Pancreas (tissue), 10 donors: ENCODE results near the gene RGS7BP. TPM values are rescaled to one million over a fixed set of nuclear protein-coding genes. Genes with fewer than 3 reads are reported as not detected.

Experiments
- ATAC-seq, 4 donors: fragments of 200-7000 bp; cut with Tn5 transposase; one replicate each; pipeline versions ENCODE4 v1.8.0 to v1.9.1; 2020; ENCODE audit warnings: mild to moderate bottlenecking in 4 of 4, moderate library complexity in 4 of 4
- DNase-seq, 6 donors: peaks; one replicate each; pipeline ENCODE4 v3.0.0-alpha.2; 2020
- FAIRE-seq: peaks from 2 replicates; lab custom pipeline; 2012; peaks lifted over from hg19 to GRCh38; lab: Jason Lieb, UNC
- H3K27ac ChIP-seq, 4 donors: fragments of 200-600 bp; sonication (generic); 1 replicate in 3 of 4; 2 replicates in 1 of 4; pipeline versions ENCODE4 v1.5.0 to v1.8.0; 2020
- H3K27me3 ChIP-seq, 4 donors: fragments of 200-600 bp; one replicate each; pipeline ENCODE4 v1.8.0; 2021
- H3K36me3 ChIP-seq, 3 donors: fragments of 200-600 bp; sonication (generic) in 1 of 3; one replicate each; pipeline versions ENCODE4 v1.5.0 to v1.8.0; 2020 to 2021
- H3K4me1 ChIP-seq, 3 donors: fragments of 200-600 bp; one replicate each; pipeline ENCODE4 v1.8.0; 2021
- H3K4me3 ChIP-seq, 4 donors: fragments of 200-600 bp; sonication (generic) in 2 of 4; one replicate each; pipeline versions ENCODE4 v1.5.0 to v1.8.0; 2020 to 2021
- H3K9me3 ChIP-seq, 4 donors: fragments of 200-600 bp; one replicate each; pipeline ENCODE4 v1.8.0; 2021
- WGBS, 2 donors: extraction: QIAGEN DNeasy Blood & Tissue Kit; methylation state at CpG; one replicate each; pipeline ENCODE4 v1.1.7; 2013; 5-methylcytosine and 5-hydroxymethylcytosine counted together
- intact Hi-C, 3 donors: fragments of 100-400 bp; cut with DNase I; formaldehyde crosslinking; loops; one replicate each; pipeline versions ENCODE4 v1.11.1 to v1.14.2; 2022
- polyA plus RNA-seq, 2 donors: library from polyadenylated mRNA; stranded (reverse); fragments of 200-250 nt; gene quantifications; one replicate each; pipeline ENCODE4 v1.2.3, GENCODE V29; 2013
- total RNA-seq, 6 donors: library from RNA; stranded (reverse); fragmentation: NEBNext Ultra II Directional in 4 of 6; extraction: Animal tissue kit (Norgen Biotek cat#: 25700) in 4 of 6; gene quantifications; one replicate each; pipeline versions ENCODE4 v1.2.1 to v1.2.4, GENCODE V29; 2021 to 2023
- TF ChIP-seq, protein P1 (sequence below), 4 donors: fragments of 200-600 bp; sonication (generic) in 3 of 4; IDR thresholded peaks; one replicate each; pipeline versions ENCODE4 v1.5.0 to v1.8.0; 2021; ENCODE audit warnings: antibody characterized with exemption in 4 of 4
- donor health status: healthy with polysubstance abuse.
- donor health status: DM: no; HTN: no; CAD: no; lungs with moderate emphysema.
- donor health status: DM: no; HTN: no; CAD: no.
- donor health status: control.
- donor health status: control.
- donor health status: Bipolar disorder and iron deficiency.
- donor health status: DM: yes; HTN: yes; CAD: no.
- donor health status: DM: no; HTN: no; CAD: no.
- donor health status: DM: no; HTN: no; CAD: no.
- donor health status: DM: yes; HTN: yes; CAD: no.

Gene RGS7BP
- total and polyA plus RNA-seq, 8 donors = 0.04 to 0.58 (median 0.15) TPM

DNA sequence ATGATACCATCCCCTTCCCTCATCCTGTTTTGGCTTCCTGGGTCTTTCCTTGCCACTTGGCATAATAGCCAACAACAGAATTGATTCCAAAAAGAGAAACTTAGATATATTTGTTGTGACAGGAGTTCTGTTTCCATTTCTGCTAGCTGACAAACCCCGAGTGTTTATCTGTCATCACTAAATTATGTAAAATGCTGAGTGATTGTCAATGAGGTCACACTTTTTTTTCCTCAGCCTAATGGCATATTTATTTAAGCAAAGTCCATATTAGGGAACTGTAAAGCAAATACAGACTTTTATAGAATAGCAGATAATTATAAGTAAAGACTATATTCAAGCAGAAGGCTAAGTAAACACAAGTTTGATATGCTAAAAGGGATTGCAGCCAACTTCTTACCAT lies 64.0 kb downstream of the RGS7BP start:
- Histone ChIP-seq H3K4me3 (no peak overlapping the region), H3K36me3 (no peaks in the 10 kb centered on the region), H3K27ac (no peak overlapping the region), H3K27me3 (no peaks in the 10 kb centered on the region), H3K4me1 (no peaks in the 10 kb centered on the region), H3K9me3 (no peaks in the 10 kb centered on the region)
- TF ChIP-seq, protein P1, sequence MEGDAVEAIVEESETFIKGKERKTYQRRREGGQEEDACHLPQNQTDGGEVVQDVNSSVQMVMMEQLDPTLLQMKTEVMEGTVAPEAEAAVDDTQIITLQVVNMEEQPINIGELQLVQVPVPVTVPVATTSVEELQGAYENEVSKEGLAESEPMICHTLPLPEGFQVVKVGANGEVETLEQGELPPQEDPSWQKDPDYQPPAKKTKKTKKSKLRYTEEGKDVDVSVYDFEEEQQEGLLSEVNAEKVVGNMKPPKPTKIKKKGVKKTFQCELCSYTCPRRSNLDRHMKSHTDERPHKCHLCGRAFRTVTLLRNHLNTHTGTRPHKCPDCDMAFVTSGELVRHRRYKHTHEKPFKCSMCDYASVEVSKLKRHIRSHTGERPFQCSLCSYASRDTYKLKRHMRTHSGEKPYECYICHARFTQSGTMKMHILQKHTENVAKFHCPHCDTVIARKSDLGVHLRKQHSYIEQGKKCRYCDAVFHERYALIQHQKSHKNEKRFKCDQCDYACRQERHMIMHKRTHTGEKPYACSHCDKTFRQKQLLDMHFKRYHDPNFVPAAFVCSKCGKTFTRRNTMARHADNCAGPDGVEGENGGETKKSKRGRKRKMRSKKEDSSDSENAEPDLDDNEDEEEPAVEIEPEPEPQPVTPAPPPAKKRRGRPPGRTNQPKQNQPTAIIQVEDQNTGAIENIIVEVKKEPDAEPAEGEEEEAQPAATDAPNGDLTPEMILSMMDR (IDR thresholded peaks at IDR 0.05) = no peak
- ATAC-seq (no peak), FAIRE-seq (no peak), DNase-seq (no peak)
- 11 to 12% methylated on average over 1 of the region's 1 CpG for WGBS, 2 donors
- intact Hi-C loops = no loop called here

DNA sequence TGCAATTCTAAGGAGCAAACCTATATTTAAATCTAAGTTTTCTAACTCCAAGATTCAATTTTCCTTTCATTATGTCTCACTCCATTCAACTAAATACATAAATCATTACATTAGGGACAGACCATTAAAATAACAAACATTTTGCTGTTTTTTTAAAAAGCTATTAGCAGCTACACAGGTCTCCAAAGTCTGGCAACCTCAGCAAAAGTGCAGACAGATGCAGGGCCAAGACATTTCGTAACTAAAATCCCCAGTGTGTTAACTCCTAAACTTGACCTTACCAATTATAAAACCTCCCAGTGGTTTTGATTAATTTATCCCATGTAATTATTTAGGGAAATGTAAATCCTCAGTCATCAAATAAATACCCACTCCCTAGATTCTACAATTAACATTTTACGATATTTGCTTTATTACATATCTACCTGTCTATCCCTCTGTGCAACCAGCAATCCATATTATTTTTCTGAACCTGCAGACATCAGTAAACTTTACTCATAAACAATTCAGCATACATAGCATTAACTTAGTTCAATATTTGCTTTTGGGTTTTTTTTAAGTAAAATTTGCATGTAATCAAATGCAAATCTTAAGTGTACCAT lies 64.7 kb downstream of the RGS7BP start:
- intact Hi-C loops = no loop called here
- ATAC-seq = peak in 1 of 4 donors; percentile 38
- DNase-seq = no peak

DNA sequence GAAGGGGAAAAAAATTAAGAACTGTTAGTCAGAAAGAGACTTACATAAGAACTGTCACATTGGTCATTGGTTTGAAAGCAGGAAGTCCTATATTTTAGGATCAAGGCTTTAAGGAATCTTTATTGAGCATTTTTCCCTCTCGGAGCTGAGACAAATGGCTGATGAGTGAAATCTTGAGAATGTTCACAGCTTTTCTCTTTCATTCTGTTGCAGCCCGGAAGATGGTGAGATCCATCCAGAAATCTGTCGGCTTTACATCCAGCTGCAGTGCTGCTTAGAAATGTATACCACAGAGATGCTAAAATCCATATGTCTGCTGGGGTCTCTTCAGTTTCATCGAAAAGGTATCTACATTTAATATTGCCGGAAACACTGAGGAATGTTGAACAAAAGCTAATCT lies 69.7 kb downstream of the RGS7BP start:
- TF ChIP-seq, protein P1 (IDR thresholded peaks at IDR 0.05) = no peak
- ATAC-seq (no peak), FAIRE-seq (no peak), DNase-seq (no peak)
- WGBS, 2 donors = 69 to 87% methylated on average over 5 of the region's 5 CpGs
- intact Hi-C loops = no loop called here
- Histone ChIP-seq H3K27me3 (no peaks in the 10 kb centered on the region), H3K4me1 (no peaks in the 10 kb centered on the region), H3K9me3 (no peaks in the 10 kb centered on the region), H3K27ac (no peak overlapping the region), H3K4me3 (no peak overlapping the region), H3K36me3 (no peaks in the 10 kb centered on the region)

More for the DNA sequence above, 64.7 kb downstream of the RGS7BP start:
- no peak overlapping the region for H3K4me3 ChIP-seq
- no peaks in the 10 kb centered on the region for H3K4me1 ChIP-seq
- TF ChIP-seq, protein P1 (IDR thresholded peaks at IDR 0.05) = no peak
- no peak for FAIRE-seq
- H3K27me3 ChIP-seq = no peaks in the 10 kb centered on the region
- WGBS, 2 donors = 68 to 69% methylated on average over 2 of the region's 2 CpGs
- H3K9me3 ChIP-seq = no peaks in the 10 kb centered on the region
- no peaks in the 10 kb centered on the region for H3K36me3 ChIP-seq
- no peak overlapping the region for H3K27ac ChIP-seq

DNA sequence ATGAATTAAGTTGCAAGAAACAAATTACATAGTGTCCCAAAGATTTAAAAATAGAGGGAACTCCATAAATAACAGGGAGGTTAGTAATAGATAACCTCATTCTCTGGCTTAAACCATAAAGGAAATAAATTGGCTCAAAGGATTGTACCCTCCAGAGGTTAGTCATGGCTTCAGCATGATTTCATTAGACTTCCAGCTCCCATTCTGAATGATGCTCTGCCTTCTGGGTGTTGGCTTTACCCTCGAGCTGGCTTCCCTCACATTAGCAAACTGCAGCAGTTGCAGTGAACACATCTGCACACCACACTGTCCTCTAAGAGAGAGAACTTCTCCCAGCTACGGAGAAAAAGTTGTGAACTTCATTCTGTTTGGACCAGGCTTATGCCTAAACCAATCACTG lies 70.4 kb downstream of the RGS7BP start:
- 44 to 65% methylated on average over 2 of the region's 2 CpGs for WGBS, 2 donors
- ATAC-seq (no peak), DNase-seq (no peak), FAIRE-seq (no peak)
- TF ChIP-seq, protein P1 (IDR thresholded peaks at IDR 0.05) = no peak
- no peak overlapping the region for H3K4me3 ChIP-seq
- H3K9me3 ChIP-seq = no peaks in the 10 kb centered on the region
- intact Hi-C loops = no loop called here
- no peak overlapping the region for H3K27ac ChIP-seq
- no peaks in the 10 kb centered on the region for H3K36me3 ChIP-seq
- H3K27me3 ChIP-seq = no peaks in the 10 kb centered on the region
- H3K4me1 ChIP-seq = no peaks in the 10 kb centered on the region

DNA sequence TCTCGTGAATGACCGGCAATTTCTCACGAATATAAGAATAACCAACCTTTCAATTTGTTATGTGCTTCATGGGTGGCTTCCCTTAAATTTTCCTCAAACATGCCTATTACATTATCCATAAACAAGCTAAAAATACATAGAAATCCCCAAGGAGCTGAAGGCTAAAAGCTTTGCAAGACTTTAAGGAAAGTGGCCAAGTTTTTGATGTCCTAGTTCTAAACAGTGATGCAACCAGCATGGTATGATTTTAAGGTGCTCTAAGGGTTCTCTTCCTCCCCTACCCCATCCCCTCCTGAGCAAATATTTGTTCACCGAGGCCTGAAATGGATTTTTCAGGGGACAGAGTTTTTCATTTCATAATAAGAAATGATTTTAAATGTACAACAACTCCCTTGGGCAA lies 79.8 kb downstream of the RGS7BP start:
- 63 to 77% methylated on average over 4 of the region's 4 CpGs for WGBS, 2 donors
- ATAC-seq (no peak), FAIRE-seq (no peak), DNase-seq (no peak)
- H3K27me3 ChIP-seq = no peaks in the 10 kb centered on the region
- no peaks in the 10 kb centered on the region for H3K36me3 ChIP-seq
- TF ChIP-seq, protein P1 (IDR thresholded peaks at IDR 0.05) = no peak
- no peak overlapping the region for H3K27ac ChIP-seq
- H3K9me3 ChIP-seq = no peaks in the 10 kb centered on the region
- no peaks in the 10 kb centered on the region for H3K4me1 ChIP-seq
- no peak overlapping the region for H3K4me3 ChIP-seq
- intact Hi-C loops = no loop called here
